Body of pancreas (tissue), 4 donors: ENCODE results near the gene SLC2A6. TPM values are rescaled to one million over a fixed set of nuclear protein-coding genes. Genes with fewer than 3 reads are reported as not detected.

Experiments used
- ATAC-seq: fragments of 150-250 bp; one replicate; pipeline ENCODE4 v1.9.1; 2016
- DNase-seq, 4 donors: peaks; one replicate each; pipeline ENCODE4 v3.0.0-alpha.2; 2019
- H3K27ac ChIP-seq, 4 donors: fragments of 200-600 bp; sonication (generic); 1 replicate in 3 of 4; 2 replicates in 1 of 4; pipeline versions ENCODE4 v1.5.1 to v1.6.1; 2016 to 2019; ENCODE audit warnings: mild to moderate bottlenecking in 1 of 4, mixed read lengths in 1 of 4, moderate library complexity in 1 of 4
- H3K27me3 ChIP-seq, 2 donors: fragments of 200-600 bp; sonication (generic); one replicate each; pipeline ENCODE4 v1.6.0; 2016; ENCODE audit warnings: mild to moderate bottlenecking in 1 of 2
- H3K36me3 ChIP-seq, 2 donors: fragments of 200-600 bp; sonication (generic); replicated peaks in 1 of 2; 2 replicates each; pipeline ENCODE4 v1.5.1; 2016; ENCODE audit warnings: low read depth in 2 of 2; ENCODE audit not compliant: insufficient read depth in 1 of 2
- H3K4me1 ChIP-seq: fragments of 200-600 bp; sonication (generic); one replicate; pipeline ENCODE4 v1.6.0; 2016
- H3K4me3 ChIP-seq, 2 donors: fragments of 200-600 bp; sonication (generic); 1 replicate in 1 of 2; 2 replicates in 1 of 2; pipeline ENCODE4 v1.5.1; 2016 to 2019
- H3K9me3 ChIP-seq, 3 donors: fragments of 200-600 bp; sonication (generic); 1 replicate in 2 of 3; 2 replicates in 1 of 3; pipeline ENCODE4 v1.5.1; 2016
- POLR2A ChIP-seq, 3 donors: fragments of 450-650 bp; IDR thresholded peaks; one replicate each; pipeline ENCODE4 v1.6.1; 2016; ENCODE audit warnings: antibody characterized with exemption in 3 of 3, mild to moderate bottlenecking in 2 of 3
- WGBS, 2 donors: methylation state at CpG; one replicate each; pipeline ENCODE4 v1.1.5; 2017; 5-methylcytosine and 5-hydroxymethylcytosine counted together
- intact Hi-C: fragments of 100-400 bp; cut with DNase I; formaldehyde crosslinking; loops from one replicate; pipeline ENCODE4 v1.15.1; 2023
- total RNA-seq, 2 donors: library from RNA; depleted of rRNA; stranded (reverse); fragments of >200 nt; gene quantifications; one replicate each; pipeline ENCODE4 v1.1.0, GENCODE V29; 2016
- TF ChIP-seq, protein P1 (sequence below), 7 experiments: fragments of 450-650 bp in 4 of 7; fragments of 200-600 bp in 3 of 7; sonication (generic) in 3 of 7; IDR thresholded peaks; one replicate each; pipeline ENCODE4 v1.5.1; 2016 to 2019; ENCODE audit warnings: antibody characterized with exemption in 7 of 7

The SLC2A6 gene
- total RNA-seq, 2 donors from 2014 or later, result 2.6 to 3.0 TPM

DNA sequence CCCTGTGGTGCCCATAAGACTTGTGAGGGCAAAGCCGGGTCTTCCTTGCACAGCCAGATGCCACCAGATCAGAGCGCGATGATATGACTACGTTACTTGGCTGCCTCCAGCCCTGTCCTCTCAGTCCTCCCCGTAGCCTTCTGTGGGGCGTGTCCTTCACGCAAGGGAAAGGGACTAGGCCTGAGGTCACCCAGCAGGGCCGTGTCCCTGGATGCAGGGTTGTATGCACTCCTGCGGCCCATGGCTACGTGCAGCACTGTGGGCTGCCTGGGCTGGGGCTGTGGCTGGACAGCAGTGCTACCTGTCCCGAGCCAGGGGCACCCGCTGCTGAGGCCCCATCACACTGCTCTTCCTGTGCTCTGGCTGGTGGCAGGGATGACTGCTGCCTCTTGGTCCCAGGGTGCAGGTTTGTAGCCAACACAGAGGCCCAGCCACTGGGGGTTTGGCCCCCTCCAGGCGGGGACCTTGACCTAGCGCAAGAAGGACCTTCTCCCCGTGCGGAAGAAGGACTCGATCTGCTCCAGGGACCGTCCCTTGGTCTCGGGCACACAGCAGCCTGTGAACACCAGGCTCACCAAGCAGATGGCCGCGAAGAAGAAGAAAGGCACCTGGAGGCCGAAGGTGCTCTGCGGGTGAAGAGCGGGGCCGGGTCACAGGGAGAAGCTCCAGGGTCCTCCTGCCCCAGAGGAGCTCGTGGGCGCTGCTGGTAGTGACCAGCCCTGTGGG is 7.2 kb downstream of the SLC2A6 start:
- H3K27me3 ChIP-seq, result no peaks in the 10 kb centered on the region
- H3K9me3 ChIP-seq, result no peaks in the 10 kb centered on the region
- intact Hi-C loops, result no loop called here
- H3K27ac ChIP-seq, result no peak overlapping the region
- peaks cover 9% of the 10 kb centered on the region for H3K4me1 ChIP-seq
- H3K36me3 ChIP-seq, result no peaks in the 10 kb centered on the region
- no peak for DNase-seq
- TF ChIP-seq POLR2A (IDR thresholded peaks at IDR 0.05), result no peak
- TF ChIP-seq, protein P1, sequence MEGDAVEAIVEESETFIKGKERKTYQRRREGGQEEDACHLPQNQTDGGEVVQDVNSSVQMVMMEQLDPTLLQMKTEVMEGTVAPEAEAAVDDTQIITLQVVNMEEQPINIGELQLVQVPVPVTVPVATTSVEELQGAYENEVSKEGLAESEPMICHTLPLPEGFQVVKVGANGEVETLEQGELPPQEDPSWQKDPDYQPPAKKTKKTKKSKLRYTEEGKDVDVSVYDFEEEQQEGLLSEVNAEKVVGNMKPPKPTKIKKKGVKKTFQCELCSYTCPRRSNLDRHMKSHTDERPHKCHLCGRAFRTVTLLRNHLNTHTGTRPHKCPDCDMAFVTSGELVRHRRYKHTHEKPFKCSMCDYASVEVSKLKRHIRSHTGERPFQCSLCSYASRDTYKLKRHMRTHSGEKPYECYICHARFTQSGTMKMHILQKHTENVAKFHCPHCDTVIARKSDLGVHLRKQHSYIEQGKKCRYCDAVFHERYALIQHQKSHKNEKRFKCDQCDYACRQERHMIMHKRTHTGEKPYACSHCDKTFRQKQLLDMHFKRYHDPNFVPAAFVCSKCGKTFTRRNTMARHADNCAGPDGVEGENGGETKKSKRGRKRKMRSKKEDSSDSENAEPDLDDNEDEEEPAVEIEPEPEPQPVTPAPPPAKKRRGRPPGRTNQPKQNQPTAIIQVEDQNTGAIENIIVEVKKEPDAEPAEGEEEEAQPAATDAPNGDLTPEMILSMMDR (IDR thresholded peaks at IDR 0.05), result no peak
- WGBS, 2 donors, result 57 to 59% methylated on average over 9 to 27 of the region's 27 CpGs
- no peak overlapping the region for H3K4me3 ChIP-seq
- no peak for ATAC-seq

DNA sequence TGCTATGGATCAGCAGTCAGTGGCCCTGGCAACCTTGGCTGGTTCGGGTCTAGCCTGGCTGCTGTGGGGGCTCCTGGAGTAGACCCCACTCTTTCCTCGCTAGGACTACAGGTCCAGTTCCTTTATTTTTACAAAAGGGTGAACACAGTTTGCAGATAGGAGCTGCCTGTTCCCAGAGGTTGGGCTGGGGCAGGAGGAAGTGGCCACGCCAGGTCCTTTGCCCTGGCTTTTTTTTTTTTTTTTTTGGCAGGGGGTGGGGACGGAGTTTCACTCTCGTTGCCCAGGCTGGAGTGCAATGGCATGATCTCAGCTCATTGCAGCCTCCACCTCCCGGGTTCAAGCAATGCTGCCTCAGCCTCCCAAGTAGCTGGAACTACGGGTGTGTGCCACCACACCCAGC is 7.9 kb downstream of the SLC2A6 start:
- Histone ChIP-seq H3K4me1 (peaks cover 9% of the 10 kb centered on the region), H3K27ac (peak overlapping the region in 1 of 4 donors; percentile 29), H3K36me3 (no peaks in the 10 kb centered on the region), H3K27me3 (no peaks in the 10 kb centered on the region), H3K4me3 (no peak overlapping the region), H3K9me3 (no peaks in the 10 kb centered on the region)
- WGBS, 2 donors, result 58 to 72% methylated on average over 5 to 7 of the region's 7 CpGs
- ATAC-seq (peak; percentile 8), DNase-seq (no peak)
- intact Hi-C loops, result no loop called here
- TF ChIP-seq, protein P1 (IDR thresholded peaks at IDR 0.05), result no peak
- no peak for TF ChIP-seq POLR2A (IDR thresholded peaks at IDR 0.05)

DNA sequence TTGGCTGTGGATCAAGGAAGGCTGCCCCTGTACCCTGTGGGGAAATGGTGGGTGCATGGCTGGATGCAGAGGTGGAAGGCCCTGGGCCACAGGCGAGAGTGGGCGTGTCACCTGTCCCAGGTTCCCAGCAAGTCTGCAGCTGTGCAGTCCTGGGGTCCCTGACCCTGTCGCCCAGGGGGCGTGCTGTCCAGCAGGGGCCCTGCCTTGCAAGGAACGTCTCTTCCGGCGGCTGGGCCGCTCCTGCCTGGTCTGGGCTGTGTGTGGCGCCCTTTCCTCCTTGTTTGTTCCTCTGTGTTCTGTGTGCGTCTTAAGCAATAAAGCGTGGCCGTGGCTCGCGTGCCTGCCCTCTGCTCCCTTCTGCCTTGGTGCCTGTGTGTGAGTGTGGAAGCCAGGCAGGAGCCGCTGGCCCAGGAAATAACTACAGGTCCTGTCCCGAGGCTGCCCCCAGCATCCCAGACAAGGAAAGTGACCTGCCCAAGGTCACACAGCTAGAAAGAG is 8.4 kb downstream of the SLC2A6 start:
- ATAC-seq (no peak), DNase-seq (no peak)
- TF ChIP-seq POLR2A (IDR thresholded peaks at IDR 0.05), result no peak
- TF ChIP-seq, protein P1 (IDR thresholded peaks at IDR 0.05), result no peak
- Histone ChIP-seq H3K27ac (peak overlapping the region in 2 of 4 donors; percentile 29), H3K27me3 (no peaks in the 10 kb centered on the region), H3K9me3 (no peaks in the 10 kb centered on the region), H3K4me1 (peaks cover 9% of the 10 kb centered on the region), H3K36me3 (no peaks in the 10 kb centered on the region), H3K4me3 (no peak overlapping the region)
- intact Hi-C loops, result no loop called here
- WGBS, 2 donors, result 68 to 84% methylated on average over 5 to 16 of the region's 16 CpGs

DNA sequence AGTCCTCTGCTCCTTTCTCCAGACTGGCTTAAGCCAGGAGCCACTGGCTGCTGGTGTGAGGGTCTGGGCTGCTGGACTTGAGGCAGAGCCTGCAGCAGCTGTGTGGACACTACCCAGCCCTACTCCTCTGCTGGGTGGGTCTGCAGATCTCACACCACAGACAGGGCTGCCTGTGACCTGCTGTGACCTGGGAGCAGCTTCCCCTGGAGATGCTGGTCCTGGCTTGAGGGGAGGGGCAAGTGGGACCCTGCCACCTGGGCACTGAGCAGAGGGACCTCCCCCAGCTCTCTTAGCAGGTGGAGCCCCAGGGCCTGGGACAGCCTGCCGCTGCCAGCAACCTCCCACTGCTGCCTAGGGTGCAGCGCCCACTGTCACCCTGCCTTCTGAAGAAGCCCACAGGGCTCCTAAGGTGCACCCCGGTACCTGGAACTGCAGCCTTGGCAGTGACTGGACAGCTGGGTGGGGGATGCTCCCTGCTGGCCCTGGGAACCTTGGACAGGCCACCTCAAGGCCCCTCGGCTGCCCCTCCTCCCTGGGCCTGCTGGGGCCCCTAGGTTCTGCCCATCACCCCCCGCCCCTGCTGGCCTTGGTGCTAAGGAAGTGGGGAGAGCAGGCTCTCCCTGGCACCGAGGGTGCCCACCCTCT is 10.0 kb downstream of the SLC2A6 start:
- 90% methylated on average over 6 of the region's 6 CpGs; no CpG with 5 or more reads in 1 of the 2 donors for WGBS, 2 donors
- TF ChIP-seq, protein P1 (IDR thresholded peaks at IDR 0.05), result no peak
- no peak for TF ChIP-seq POLR2A (IDR thresholded peaks at IDR 0.05)
- Histone ChIP-seq H3K9me3 (no peaks in the 10 kb centered on the region), H3K4me1 (peaks cover 9% of the 10 kb centered on the region), H3K4me3 (no peak overlapping the region), H3K36me3 (no peaks in the 10 kb centered on the region), H3K27me3 (no peaks in the 10 kb centered on the region), H3K27ac (peak overlapping the region in 1 of 4 donors; percentile 20)
- ATAC-seq, result no peak
- no peak for DNase-seq
- intact Hi-C loops, result no loop called here
